22Rv1 (cell line): ENCODE measurements around the gene PITPNM3.
"Not testable (repeated sequence)": the region's sequence is repeated elsewhere in the genome, so short reads cannot be mapped to it uniquely, and the experiment has no call there.

Experiments
- H3K27ac ChIP-seq: fragments of 450-650 bp; 2 replicates; pipeline ENCODE4 v1.5.1; 2017
- CTCF ChIP-seq: fragments of 450-650 bp; IDR thresholded peaks from 2 replicates; pipeline ENCODE4 v1.5.1; 2017; ENCODE audit warnings: mild to moderate bottlenecking
- ZFX ChIP-seq: fragments of 450-650 bp; IDR thresholded peaks from 2 replicates; pipeline ENCODE4 v1.6.1; 2017; ENCODE audit warnings: antibody characterized with exemption, borderline replicate concordance

PITPNM3 gene

GRCh38 chr17:6574687-6575595 lies 18.6 kb upstream of the PITPNM3 start:
- TF ChIP-seq CTCF (no peak), ZFX (no peak)
- H3K27ac ChIP-seq = no peak overlapping the region

- TF ChIP-seq CTCF (no peak), ZFX (no peak)
- H3K27ac ChIP-seq = no peak overlapping the region
These were observed 17.8 kb upstream of the PITPNM3 start for GRCh38 chr17:6573982-6574686.

GRCh38 chr17:6573495-6573894 lies 17.1 kb upstream of the PITPNM3 start:
- not testable (repeated sequence) for H3K27ac ChIP-seq

GRCh38 chr17:6572972-6573370 lies 16.6 kb upstream of the PITPNM3 start:
- no peak overlapping the region for H3K27ac ChIP-seq
- TF ChIP-seq CTCF = no peak
- TF ChIP-seq ZFX = no peak

- H3K27ac ChIP-seq = no peak overlapping the region
- TF ChIP-seq CTCF (no peak), ZFX (no peak)
These were observed 15.1 kb upstream of the PITPNM3 start for GRCh38 chr17:6571452-6571781.

- TF ChIP-seq ZFX = no peak
- TF ChIP-seq CTCF = no peak
- no peak overlapping the region for H3K27ac ChIP-seq
These were observed 14.5 kb upstream of the PITPNM3 start for GRCh38 chr17:6570731-6571451.

- no peak for TF ChIP-seq CTCF
- no peak for TF ChIP-seq ZFX
These were observed 13.3 kb upstream of the PITPNM3 start for GRCh38 chr17:6569370-6570285.

More at GRCh38 chr17:6569370-6570285, 13.3 kb upstream of the PITPNM3 start:
- no peak overlapping the region for H3K27ac ChIP-seq
